NT2/D1 (cell line): ENCODE results near the gene FAM53A.

Source experiments
- YY1 ChIP-seq: IDR thresholded peaks from 2 replicates; pipeline ENCODE4 v1.6.1; 2011; ENCODE audit not compliant: insufficient read length, insufficient read depth
- ZNF274 ChIP-seq: IDR thresholded peaks from 2 replicates; pipeline ENCODE4 v1.6.1; 2011; ENCODE audit warnings: mild to moderate bottlenecking, low read depth, low read length

- TF ChIP-seq ZNF274, result no peak
- no peak for TF ChIP-seq YY1
Measured at GRCh38 chr4:1630266-1630665, 53.8 kb downstream of the FAM53A start.
